Testis (tissue), 3 donors: ENCODE data around the gene KCNF1. TPM values are rescaled to one million over a fixed set of nuclear protein-coding genes. Genes with fewer than 3 reads are reported as not detected.

Source experiments
- DNase-seq: peaks from one replicate; pipeline ENCODE4 v3.0.0-alpha.2; 2019
- H3K27ac ChIP-seq, 2 donors: fragments of 200-600 bp; sonication (generic); one replicate each; pipeline ENCODE4 v1.5.1; 2019
- H3K27me3 ChIP-seq: fragments of 200-600 bp; sonication (generic); one replicate; pipeline ENCODE4 v1.5.1; 2019
- H3K36me3 ChIP-seq: fragments of 200-600 bp; sonication (generic); one replicate; pipeline ENCODE4 v1.5.1; 2017; ENCODE audit warnings: low read depth; ENCODE audit errors: missing control alignments
- H3K4me1 ChIP-seq: fragments of 200-600 bp; sonication (generic); one replicate; pipeline ENCODE4 v1.5.1; 2019
- H3K4me3 ChIP-seq, 2 donors: fragments of 200-600 bp; sonication (generic); one replicate each; pipeline ENCODE4 v1.5.1; 2017 to 2019
- H3K9me3 ChIP-seq: fragments of 200-600 bp; sonication (generic); one replicate; pipeline ENCODE4 v1.5.1; 2017
- CTCF ChIP-seq, 3 experiments: fragments of 450-650 bp in 2 of 3; fragments of 200-600 bp in 1 of 3; sonication (generic) in 1 of 3; IDR thresholded peaks; one replicate each; pipeline ENCODE4 v1.5.1; 2016 to 2019; ENCODE audit warnings: antibody characterized with exemption in 3 of 3, mild to moderate bottlenecking in 2 of 3, moderate library complexity in 1 of 3
- POLR2A ChIP-seq: fragments of 450-650 bp; IDR thresholded peaks from one replicate; pipeline ENCODE4 v1.6.1; 2017; ENCODE audit warnings: antibody characterized with exemption, mild to moderate bottlenecking, moderate library complexity
- WGBS, 2 donors: methylation state at CpG; one replicate each; pipeline ENCODE4 v1.1.5; 2018; 5-methylcytosine and 5-hydroxymethylcytosine counted together
- intact Hi-C: fragments of 100-400 bp; cut with DNase I; formaldehyde crosslinking; loops from one replicate; pipeline ENCODE4 v1.15.1; 2023; ENCODE audit warnings: low total_unique reads
- polyA plus RNA-seq: library from polyadenylated mRNA; stranded (reverse); fragments of 350-450 nt; fragmentation: Illumina TruSeq; extraction: RNeasy Lipid Tissue Mini Kit (QIAGEN cat#74804); gene quantifications from one replicate; pipeline ENCODE4 v1.2.3, GENCODE V29; 2014; ENCODE audit warnings: low read depth, low replicate concordance; ENCODE audit not compliant: insufficient read depth
- total RNA-seq, 2 donors: library from RNA; depleted of rRNA; stranded (reverse); fragments of >200 nt; gene quantifications; one replicate each; pipeline ENCODE4 v1.2.3, GENCODE V29; 2016

Gene KCNF1
- total and polyA plus RNA-seq, 3 donors from 2014 or later: 0.19 to 0.70 (median 0.63) TPM

DNA sequence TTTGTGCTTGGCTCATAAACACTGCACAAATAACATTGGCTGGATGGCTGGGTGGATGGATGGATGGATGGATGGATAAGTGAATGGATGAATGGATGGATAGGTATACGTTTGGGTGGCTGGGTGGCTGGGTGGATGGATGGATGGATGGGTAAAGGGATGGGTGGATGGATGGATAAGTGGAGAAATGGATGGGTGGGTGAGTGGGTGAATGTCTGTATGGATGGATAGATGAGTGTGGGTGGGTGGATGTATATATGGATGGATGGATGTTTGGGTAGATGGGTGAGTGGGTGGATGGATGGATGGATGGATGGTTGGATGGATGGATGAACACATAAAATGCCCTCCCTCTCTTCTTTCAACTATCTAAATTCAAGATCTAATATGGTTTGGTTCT lies 38.1 kb downstream of the KCNF1 start:
- TF ChIP-seq POLR2A (no peak), CTCF (IDR thresholded peaks at IDR 0.05) (no peak)
- Histone ChIP-seq H3K27ac (no peak overlapping the region), H3K4me3 (no peak overlapping the region), H3K27me3 (no peaks in the 10 kb centered on the region), H3K4me1 (no peaks in the 10 kb centered on the region), H3K36me3 (no peaks in the 10 kb centered on the region), H3K9me3 (no peaks in the 10 kb centered on the region)
- WGBS, 2 donors: 83 to 96% methylated on average over 1 of the region's 1 CpG
- DNase-seq: no peak
- intact Hi-C loops: no loop called here

GRCh38 chr2:10951558-10952414 lies 40.1 kb downstream of the KCNF1 start:
- Histone ChIP-seq H3K4me1 (no peaks in the 10 kb centered on the region), H3K4me3 (no peak overlapping the region), H3K9me3 (no peaks in the 10 kb centered on the region), H3K27ac (no peak overlapping the region), H3K36me3 (no peaks in the 10 kb centered on the region), H3K27me3 (no peaks in the 10 kb centered on the region)
- intact Hi-C loops: no loop called here
- WGBS, 2 donors: 53 to 72% methylated on average over 7 to 9 of the region's 9 CpGs
- TF ChIP-seq CTCF (IDR thresholded peaks at IDR 0.05) (no peak), POLR2A (no peak)
- no peak for DNase-seq

DNA sequence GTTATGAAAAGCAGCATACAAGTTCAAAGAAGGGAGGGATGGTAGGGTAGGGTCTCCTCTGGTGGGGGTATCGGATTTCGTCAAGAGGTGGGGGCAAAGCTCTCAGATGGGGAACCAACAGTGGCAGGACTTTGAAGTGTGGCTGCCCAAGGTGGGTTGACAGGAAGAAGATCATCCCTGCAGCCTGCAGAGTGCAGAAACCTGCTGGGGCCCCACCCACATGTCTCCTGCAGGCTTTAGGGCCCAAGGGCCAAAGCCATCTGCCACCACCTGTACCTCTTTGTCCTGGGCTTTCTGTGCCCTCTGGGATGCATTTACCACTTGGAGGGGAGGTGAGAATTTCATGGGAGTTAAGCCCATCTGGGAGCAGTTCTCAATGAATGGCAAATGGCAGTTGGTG lies 42.7 kb downstream of the KCNF1 start:
- Histone ChIP-seq H3K27me3 (no peaks in the 10 kb centered on the region), H3K4me1 (no peaks in the 10 kb centered on the region), H3K27ac (no peak overlapping the region), H3K9me3 (no peaks in the 10 kb centered on the region), H3K4me3 (no peak overlapping the region), H3K36me3 (no peaks in the 10 kb centered on the region)
- TF ChIP-seq POLR2A (no peak), CTCF (IDR thresholded peaks at IDR 0.05) (no peak)
- 96 to 98% methylated on average over 2 of the region's 2 CpGs for WGBS, 2 donors
- intact Hi-C loops: no loop called here
- DNase-seq: no peak

DNA sequence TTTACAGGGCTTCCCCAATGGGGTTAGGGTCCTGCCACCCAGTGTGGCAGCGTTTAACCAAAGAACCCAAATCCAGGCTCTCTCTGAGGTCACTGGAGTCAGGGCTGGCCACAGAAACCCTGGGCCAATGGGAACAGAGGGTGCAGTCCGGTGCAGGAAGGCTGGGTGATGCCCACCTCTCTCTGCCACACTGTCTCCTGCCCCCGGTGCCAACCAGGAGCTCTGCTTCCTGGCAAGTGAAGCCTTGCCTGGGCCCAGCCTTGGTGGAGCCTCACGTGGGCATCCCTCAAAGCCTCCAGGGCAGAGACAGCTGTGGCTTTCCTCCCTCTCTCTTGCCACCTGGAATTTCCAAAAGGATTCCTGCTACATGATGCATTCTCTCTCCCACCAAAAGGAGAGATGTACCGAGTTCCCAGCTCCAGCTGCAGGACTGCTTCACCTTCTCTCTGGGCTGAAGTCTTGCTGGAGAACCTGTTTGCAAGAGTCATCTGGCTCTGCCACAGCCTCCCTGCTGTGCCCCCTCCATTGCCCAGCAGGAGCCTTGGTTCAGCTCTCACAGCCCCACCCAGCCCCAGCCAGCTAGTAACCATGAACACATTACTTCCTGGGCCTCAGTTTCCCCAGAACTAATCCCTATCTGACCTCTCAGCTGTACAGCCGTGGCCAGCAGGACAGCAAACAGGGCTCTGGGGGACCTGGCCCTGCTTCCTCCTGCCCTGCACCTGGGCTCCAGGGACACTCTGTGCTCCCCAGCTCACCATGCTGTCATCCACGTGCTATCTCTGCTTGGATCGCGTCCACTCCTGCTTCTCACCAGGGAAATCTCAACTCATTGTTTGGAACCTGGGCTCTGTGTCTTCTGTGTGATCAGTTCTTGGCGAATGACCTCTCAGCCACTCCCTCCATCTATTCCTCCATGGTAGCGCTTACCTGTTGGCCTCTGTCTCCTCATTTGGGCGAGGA lies 43.4 kb downstream of the KCNF1 start:
- intact Hi-C loops: no loop called here
- H3K4me1 ChIP-seq: no peaks in the 10 kb centered on the region
- no peak for DNase-seq

More for the DNA sequence above, 43.4 kb downstream of the KCNF1 start:
- Histone ChIP-seq H3K27ac (no peak overlapping the region), H3K27me3 (no peaks in the 10 kb centered on the region), H3K9me3 (no peaks in the 10 kb centered on the region), H3K36me3 (no peaks in the 10 kb centered on the region), H3K4me3 (no peak overlapping the region)
- TF ChIP-seq POLR2A (no peak), CTCF (IDR thresholded peaks at IDR 0.05) (no peak)
- 93 to 94% methylated on average over 10 to 12 of the region's 12 CpGs for WGBS, 2 donors
